OCI-LY1 (cell line): Measurements from ENCODE around the gene SPANXB1.
"Not testable (repeated sequence)": the region's sequence is repeated elsewhere in the genome, so short reads cannot be mapped to it uniquely, and the experiment has no call there.

Source experiments
- CTCF ChIP-seq: fragments of 200-600 bp; sonication (generic), shearing (Covaris generic); IDR thresholded peaks from 2 replicates; pipeline ENCODE4 v1.5.1; 2017; ENCODE audit warnings: mild to moderate bottlenecking, antibody characterized with exemption, low read length, moderate library complexity, mixed read lengths
- EZH2 ChIP-seq: fragments of 200-600 bp; sonication (generic), shearing (Covaris generic); IDR thresholded peaks from 2 replicates; pipeline ENCODE4 v1.8.0; 2017; ENCODE audit warnings: borderline replicate concordance, mixed run types, mild to moderate bottlenecking, antibody characterized with exemption, low read length, moderate library complexity, mixed read lengths

- TF ChIP-seq CTCF, EZH2: not testable (repeated sequence)
Observed at GRCh38 chrX:141052098-141052497, 49.7 kb downstream of the SPANXB1 start.
